Measurements from ENCODE around the gene FAM193B. TPM values are rescaled to one million over a fixed set of nuclear protein-coding genes. Genes with fewer than 3 reads are reported as not detected.

FAM193B gene
- total RNA-seq, 1 donor from 2014 or later: 72.4 TPM

GRCh38 chr5:177519463-177520235, 34.7 kb downstream of the FAM193B start:
- TF ChIP-seq POLR2A (IDR thresholded peaks at IDR 0.05) (no peak), POLR2AphosphoS5 (IDR thresholded peaks at IDR 0.05; ENCODE audit: insufficient read depth in 1 of 2, low read depth in 1 of 2) (no peak)
- TF ChIP-seq, protein P1, sequence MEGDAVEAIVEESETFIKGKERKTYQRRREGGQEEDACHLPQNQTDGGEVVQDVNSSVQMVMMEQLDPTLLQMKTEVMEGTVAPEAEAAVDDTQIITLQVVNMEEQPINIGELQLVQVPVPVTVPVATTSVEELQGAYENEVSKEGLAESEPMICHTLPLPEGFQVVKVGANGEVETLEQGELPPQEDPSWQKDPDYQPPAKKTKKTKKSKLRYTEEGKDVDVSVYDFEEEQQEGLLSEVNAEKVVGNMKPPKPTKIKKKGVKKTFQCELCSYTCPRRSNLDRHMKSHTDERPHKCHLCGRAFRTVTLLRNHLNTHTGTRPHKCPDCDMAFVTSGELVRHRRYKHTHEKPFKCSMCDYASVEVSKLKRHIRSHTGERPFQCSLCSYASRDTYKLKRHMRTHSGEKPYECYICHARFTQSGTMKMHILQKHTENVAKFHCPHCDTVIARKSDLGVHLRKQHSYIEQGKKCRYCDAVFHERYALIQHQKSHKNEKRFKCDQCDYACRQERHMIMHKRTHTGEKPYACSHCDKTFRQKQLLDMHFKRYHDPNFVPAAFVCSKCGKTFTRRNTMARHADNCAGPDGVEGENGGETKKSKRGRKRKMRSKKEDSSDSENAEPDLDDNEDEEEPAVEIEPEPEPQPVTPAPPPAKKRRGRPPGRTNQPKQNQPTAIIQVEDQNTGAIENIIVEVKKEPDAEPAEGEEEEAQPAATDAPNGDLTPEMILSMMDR (IDR thresholded peaks at IDR 0.05): no peak
- Histone ChIP-seq H3K36me3 (peaks cover 0 to 40% of the 10 kb centered on the region in 2 donors), H3K9me3 (no peaks in the 10 kb centered on the region), H3K27ac (no peak overlapping the region), H3K4me3 (no peak overlapping the region), H3K27me3 (no peaks in the 10 kb centered on the region), H3K4me1 (peaks cover 13% of the 10 kb centered on the region)
- no peak for DNase-seq (ENCODE audit: extremely low spot score in 2 of 2)
- intact Hi-C loops (cut with DNase I): no loop called here

GRCh38 chr5:177516601-177517568, 37.5 kb downstream of the FAM193B start, which contains the start of gene DDX41:
Gene DDX41 (minus strand): TSS chr5:177516961. CDS start chr5:177516945, 16 bp downstream.
- peak within 1 kb of the TSS; percentile 81 to 95 for H3K4me3 ChIP-seq
- TF ChIP-seq, protein P1 (IDR thresholded peaks at IDR 0.05): peak in 1 of 3 experiments; percentile 7
- TF ChIP-seq POLR2A (IDR thresholded peaks at IDR 0.05) (no peak), POLR2AphosphoS5 (IDR thresholded peaks at IDR 0.05; ENCODE audit: insufficient read depth in 1 of 2, low read depth in 1 of 2) (peak; percentile 96 to 100)
- no peaks in the 10 kb centered on the region for H3K9me3 ChIP-seq
- DNase-seq (ENCODE audit: extremely low spot score in 2 of 2): peak in 1 of 2 donors; percentile 98
- intact Hi-C loops (cut with DNase I): no loop called here
- H3K4me1 ChIP-seq: peaks cover 13% of the 10 kb centered on the region
- peaks cover 0 to 57% of the 10 kb centered on the region in 2 donors for H3K36me3 ChIP-seq
- peak within 1 kb of the TSS; percentile 67 for H3K27ac ChIP-seq
- no peaks in the 10 kb centered on the region for H3K27me3 ChIP-seq

- Histone ChIP-seq H3K4me1 (peaks cover 13% of the 10 kb centered on the region), H3K27ac (no peak overlapping the region), H3K27me3 (no peaks in the 10 kb centered on the region), H3K4me3 (peak overlapping the region; percentile 81 to 95), H3K9me3 (no peaks in the 10 kb centered on the region), H3K36me3 (peaks cover 0 to 58% of the 10 kb centered on the region in 2 donors)
- intact Hi-C loops (cut with DNase I): no loop called here
- TF ChIP-seq POLR2AphosphoS5 (IDR thresholded peaks at IDR 0.05; ENCODE audit: insufficient read depth in 1 of 2, low read depth in 1 of 2): no peak
- no peak for DNase-seq (ENCODE audit: extremely low spot score in 2 of 2)
Observed at GRCh38 chr5:177515580-177515979, 38.8 kb downstream of the FAM193B start.

DNA sequence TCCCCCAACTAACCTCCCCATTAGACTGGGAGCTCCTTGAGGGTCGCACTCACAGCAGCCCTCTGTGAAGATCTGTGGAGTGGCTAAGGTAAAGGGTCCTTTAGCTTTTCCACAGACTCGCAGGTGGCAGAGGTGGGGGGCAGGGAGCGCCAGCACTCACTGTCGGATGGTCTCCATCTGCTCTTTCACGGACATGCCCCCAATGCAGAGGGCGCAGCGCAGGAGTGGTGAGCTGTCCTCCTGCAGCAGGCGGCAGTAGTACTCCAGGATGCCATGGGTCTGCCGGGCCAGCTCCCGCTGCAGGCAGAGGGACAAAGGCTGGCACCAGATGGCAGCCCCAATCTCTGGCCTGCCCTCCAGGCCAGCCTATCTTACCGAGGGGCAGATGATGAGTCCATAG, 39.8 kb downstream of the FAM193B start:
- intact Hi-C loops (cut with DNase I): no loop called here
- TF ChIP-seq POLR2A (IDR thresholded peaks at IDR 0.05) (no peak), POLR2AphosphoS5 (IDR thresholded peaks at IDR 0.05; ENCODE audit: insufficient read depth in 1 of 2, low read depth in 1 of 2) (no peak)
- TF ChIP-seq, protein P1 (IDR thresholded peaks at IDR 0.05): no peak
- peaks cover 0 to 54% of the 10 kb centered on the region in 2 donors for H3K36me3 ChIP-seq
- no peaks in the 10 kb centered on the region for H3K9me3 ChIP-seq
- peaks cover 18% of the 10 kb centered on the region for H3K4me1 ChIP-seq
- no peak overlapping the region for H3K4me3 ChIP-seq
- H3K27ac ChIP-seq: no peak overlapping the region
- no peak for DNase-seq (ENCODE audit: extremely low spot score in 2 of 2)
- no peaks in the 10 kb centered on the region for H3K27me3 ChIP-seq

- Histone ChIP-seq H3K27ac (no peak overlapping the region), H3K27me3 (no peaks in the 10 kb centered on the region), H3K9me3 (no peaks in the 10 kb centered on the region), H3K36me3 (peaks cover 0 to 50% of the 10 kb centered on the region in 2 donors), H3K4me1 (peaks cover 18% of the 10 kb centered on the region), H3K4me3 (no peak overlapping the region)
- TF ChIP-seq POLR2AphosphoS5 (IDR thresholded peaks at IDR 0.05; ENCODE audit: insufficient read depth in 1 of 2, low read depth in 1 of 2) (no peak), POLR2A (IDR thresholded peaks at IDR 0.05) (no peak)
- TF ChIP-seq, protein P1 (IDR thresholded peaks at IDR 0.05): no peak
- DNase-seq (ENCODE audit: extremely low spot score in 2 of 2): no peak
- intact Hi-C loops (cut with DNase I): no loop called here
Observed at GRCh38 chr5:177513500-177513899, 40.9 kb downstream of the FAM193B start.

All from vagina (tissue), 2 donors.